ENCODE results near the gene SPATS2L.

The SPATS2L gene

DNA sequence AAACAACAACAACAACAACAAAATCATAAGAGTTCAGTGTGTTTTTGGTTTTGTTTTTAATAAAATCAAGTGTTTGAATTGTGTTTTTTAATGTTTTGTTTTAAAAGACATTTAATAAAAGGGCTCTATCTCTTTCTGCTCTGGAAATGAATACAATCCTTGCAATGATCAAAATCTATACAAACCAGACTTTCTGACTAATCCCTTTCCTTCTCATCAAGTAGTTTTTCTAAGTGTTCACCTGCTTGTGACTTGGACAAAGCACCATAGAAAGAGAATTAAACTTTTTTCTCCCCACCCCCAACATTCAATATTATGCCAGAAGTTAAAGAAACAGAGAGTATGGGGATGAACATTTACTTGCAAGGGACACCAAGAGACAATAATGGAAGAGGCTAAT is 142.0 kb downstream of the SPATS2L start:
- DNase-seq = no peak

DNA sequence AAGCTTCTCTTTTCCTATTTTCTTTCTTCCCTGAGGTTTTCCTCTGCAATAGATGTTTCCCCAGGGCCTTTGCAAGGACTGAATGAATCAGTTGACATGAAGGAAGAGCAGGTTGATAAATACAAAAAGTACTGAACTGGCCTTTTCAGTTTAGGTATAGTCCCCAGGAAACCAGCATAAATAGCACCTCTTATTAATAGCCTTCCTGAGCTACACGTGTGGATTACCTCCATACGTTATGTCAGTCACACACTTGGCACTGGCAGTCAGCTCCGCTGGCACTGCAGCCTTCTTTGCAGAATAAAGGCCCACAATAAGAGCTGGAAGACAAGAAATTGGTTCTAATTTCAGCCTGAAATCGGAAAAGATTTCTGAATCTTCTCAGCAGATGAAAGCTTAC is 142.7 kb downstream of the SPATS2L start:
- no peak for DNase-seq

DNA sequence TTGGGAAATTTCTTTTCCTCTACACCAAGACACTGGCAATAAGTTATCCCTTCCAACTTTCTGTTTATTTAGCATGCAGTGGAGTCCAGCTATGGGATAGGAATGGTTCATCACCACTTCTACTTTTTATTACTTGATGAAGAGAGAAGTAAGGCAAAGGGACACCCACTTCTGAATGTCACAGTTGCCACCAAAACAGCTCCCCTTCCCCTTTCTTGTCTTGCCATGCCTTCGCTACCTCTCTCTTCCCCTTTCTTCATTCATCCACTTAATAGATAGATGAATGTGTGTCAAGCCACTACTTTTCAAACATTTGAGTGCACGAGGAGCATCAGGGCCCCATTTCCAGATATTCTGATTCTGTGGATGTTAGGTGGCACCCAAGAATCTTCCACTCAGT is 143.8 kb downstream of the SPATS2L start:
- DNase-seq = no peak

DNA sequence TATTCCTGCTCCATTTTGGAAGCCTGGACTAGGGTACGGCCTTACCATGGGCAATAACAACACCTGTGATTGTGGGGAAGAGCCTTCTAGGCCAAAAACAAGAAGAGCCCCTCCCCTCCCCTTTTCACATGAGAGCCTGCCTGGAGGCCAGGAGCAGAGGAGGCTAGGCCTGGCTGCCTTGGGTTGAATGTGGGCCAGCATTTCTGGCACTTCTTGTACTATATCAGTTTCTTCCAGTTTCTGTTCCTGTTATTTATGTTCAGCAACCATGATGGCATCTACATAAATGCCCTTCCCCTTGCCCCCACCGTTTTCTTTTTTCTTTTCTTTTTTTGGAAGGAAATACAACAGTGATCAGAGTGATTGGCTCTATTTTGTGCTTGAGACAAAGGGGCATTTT is 145.0 kb downstream of the SPATS2L start:
- no peak for DNase-seq

- DNase-seq = no peak
Observed at GRCh38 chr2:200452377-200452776, 145.9 kb downstream of the SPATS2L start.

DNA sequence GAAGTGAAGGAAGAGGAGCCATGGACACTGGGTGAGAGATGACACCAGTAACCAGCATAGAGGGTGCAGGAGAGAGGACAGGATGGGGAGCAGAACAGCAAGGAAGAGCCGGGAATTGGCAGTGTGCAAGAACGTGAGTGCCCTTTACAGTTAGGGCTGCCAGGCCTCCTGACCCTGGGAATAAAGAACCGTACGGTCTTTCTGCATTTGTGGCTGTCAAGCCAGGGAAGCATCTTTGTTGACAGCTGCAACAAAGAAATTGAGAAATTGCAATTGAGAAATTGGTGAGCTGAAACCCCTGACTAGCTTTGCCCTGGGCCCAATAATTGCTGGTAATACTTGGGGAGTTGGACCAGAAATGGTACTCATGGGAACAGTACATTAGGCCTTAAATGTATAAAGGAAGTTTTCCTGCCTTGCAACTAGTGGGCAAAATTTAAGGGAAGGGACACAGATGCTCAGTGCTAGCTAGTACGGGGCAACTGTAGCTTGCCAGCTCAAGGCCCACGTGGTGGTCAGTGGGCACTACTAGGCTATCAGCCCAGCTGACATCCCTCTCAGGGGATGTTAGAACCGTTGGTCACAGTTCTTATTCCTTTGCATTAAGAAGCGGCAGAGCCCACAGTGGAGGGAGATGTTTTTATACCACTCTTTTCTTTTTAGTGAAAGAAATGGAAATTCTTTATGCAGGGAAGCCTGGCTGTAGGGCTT is 146.8 kb downstream of the SPATS2L start:
- no peak for DNase-seq

DNA sequence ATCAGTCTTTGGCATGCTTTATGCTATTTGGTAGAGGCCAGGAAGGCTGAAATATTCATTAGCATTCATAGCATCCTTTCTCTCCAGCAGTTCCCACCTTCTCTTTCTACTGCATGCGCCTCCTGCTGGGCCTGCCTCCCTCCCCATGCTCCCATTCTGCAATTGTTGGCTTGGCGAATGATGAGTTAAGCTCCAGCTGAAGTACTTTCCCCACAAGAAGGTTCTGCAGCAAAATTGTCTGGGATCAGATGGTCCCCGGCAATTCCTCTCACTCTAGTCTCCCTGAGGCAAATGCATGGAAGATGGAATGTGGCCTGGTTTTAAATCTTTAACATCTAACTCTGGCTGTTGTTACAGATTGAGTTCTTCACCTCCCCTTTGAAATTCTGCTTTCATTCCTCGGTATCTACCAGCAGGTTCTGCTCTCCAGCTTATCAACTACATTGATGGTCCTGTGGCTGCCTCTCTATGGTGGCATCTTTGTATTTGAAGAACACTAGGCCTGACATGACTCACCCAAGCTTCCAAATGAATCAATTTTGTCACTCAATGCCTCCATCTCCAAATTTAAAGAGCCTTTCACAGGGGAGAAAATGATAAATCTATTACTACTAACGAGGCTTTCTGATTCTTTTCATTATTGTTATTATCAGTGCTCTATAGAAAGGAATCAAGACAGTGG is 147.5 kb downstream of the SPATS2L start:
- DNase-seq = no peak

- DNase-seq = no peak
Observed at GRCh38 chr2:200454927-200455801, 148.7 kb downstream of the SPATS2L start.

GRCh38 chr2:200455958-200456421 is 149.5 kb downstream of the SPATS2L start:
- no peak for DNase-seq

- DNase-seq = no peak
Observed at GRCh38 chr2:200456567-200456966, 150.1 kb downstream of the SPATS2L start.

- no peak for DNase-seq
Observed at GRCh38 chr2:200459101-200459500, 152.6 kb downstream of the SPATS2L start.

GRCh38 chr2:200461846-200462710 is 155.6 kb downstream of the SPATS2L start:
- no peak for DNase-seq

- DNase-seq = no peak
Observed at GRCh38 chr2:200463452-200463851, 157.0 kb downstream of the SPATS2L start.

- no peak for DNase-seq
Observed at GRCh38 chr2:200466425-200467418, 160.2 kb downstream of the SPATS2L start.

GRCh38 chr2:200467806-200468681 is 161.6 kb downstream of the SPATS2L start:
- no peak for DNase-seq

GRCh38 chr2:200469708-200470211 is 163.3 kb downstream of the SPATS2L start:
- DNase-seq = no peak

DNA sequence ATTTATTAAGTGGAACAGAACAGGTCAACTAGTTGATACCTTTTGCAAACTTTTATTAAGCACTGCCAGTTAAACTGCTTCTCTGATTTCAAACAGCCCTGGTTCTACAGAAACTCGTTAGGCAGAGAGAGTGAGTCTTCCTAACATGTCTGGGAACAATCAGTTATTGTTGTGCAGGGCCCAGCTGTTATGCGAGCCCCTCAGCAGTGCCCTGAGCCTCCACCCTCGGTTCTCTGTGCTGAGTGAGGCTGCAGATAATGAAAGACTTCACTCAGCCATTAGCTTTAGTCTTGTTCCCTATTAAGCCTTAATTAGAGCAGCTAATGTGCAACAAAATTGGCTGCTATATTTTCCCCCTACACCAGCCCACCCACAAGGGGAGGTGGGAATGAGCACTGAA is 163.7 kb downstream of the SPATS2L start:
- no peak for DNase-seq

- DNase-seq = no peak
Observed at GRCh38 chr2:200471324-200471848, 164.9 kb downstream of the SPATS2L start.

GRCh38 chr2:200471928-200472645 is 165.6 kb downstream of the SPATS2L start:
- DNase-seq = no peak

Data from NCI-H187 treated with DMSO at 0.1 percent for 48 hours (cell line).